ENCODE results near the gene PCYOX1L. TPM values are rescaled to one million over a fixed set of nuclear protein-coding genes. Genes with fewer than 3 reads are reported as not detected.
A peak's percentile ranks its signal among the peaks of the same experiment; 100 is the strongest.

Gene PCYOX1L
- total and polyA plus RNA-seq, 9 of the 15 experiments (the other 6 are each of a cell fraction or from before 2014, with no cell fraction given) = 2.3 to 17.9 (median 6.0) TPM

GRCh38 chr5:149345892-149346222 is 12.0 kb upstream of the PCYOX1L start:
- CTCF ChIA-PET (ENCODE audit: low intra/inter-chr PET ratio) = no interaction called here
- peak overlapping the region; percentile 92 for H3K27ac ChIP-seq (ENCODE audit: extremely low read depth, low read depth, low read length)
- H3K9ac ChIP-seq (ENCODE audit: insufficient read depth in 1 of 2, low read depth in 2 of 2, low read length in 2 of 2) = peak overlapping the region; percentile 97
- POLR2A ChIA-PET = interaction anchor here (0.7 to 4.7 kb wide), 9 partner anchors 10 to 206 kb away, joined by 3 to 87 read pairs (median 4); partner anchors contain the start of genes CSNK1A1 and PCYOX1L
- H3K4me2 ChIP-seq (ENCODE audit: insufficient read depth, low read length) = peak overlapping the region; percentile 99
- in situ Hi-C loops (cut with MboI) (no loop called here), intact Hi-C loops (cut with micrococcal nuclease) (loop anchor here (1.0 kb wide), 1 partner anchor 25 kb away; no protein-coding TSS in a partner anchor)
- no peaks in the 10 kb centered on the region for H3K27me3 ChIP-seq (ENCODE audit: control insufficient read depth in 2 of 2, insufficient read depth in 2 of 2, low read length in 2 of 2)
- no peaks in the 10 kb centered on the region for H4K20me1 ChIP-seq (replicated peaks; ENCODE audit: control insufficient read depth, insufficient read depth, low read length)
- peaks cover 51% of the 10 kb centered on the region for H3K79me2 ChIP-seq (ENCODE audit: control insufficient read depth, insufficient read depth, low read length)
- H3K36me3 ChIP-seq (ENCODE audit: control insufficient read depth, insufficient read depth, low read length) = peaks cover 40% of the 10 kb centered on the region
- peak overlapping the region; percentile 82 for H3K4me3 ChIP-seq
- DNase-seq (ENCODE audit: extremely low read depth in 1 of 4, low spot score in 3 of 4) = peak in 2 of 4 experiments; percentile 32 to 43
- 2% methylated on average over 11 of the region's 11 CpGs for WGBS (ENCODE audit: insufficient coverage, low coverage, missing lambda C conversion rate)
- H3K9me3 ChIP-seq (replicated peaks; ENCODE audit: control insufficient read depth, insufficient read depth, low read depth, low read length) = no peaks in the 10 kb centered on the region
- no peaks in the 10 kb centered on the region for H3K9me1 ChIP-seq (ENCODE audit: control insufficient read depth, insufficient read depth, low read length)
- peaks cover 7 to 21% of the 10 kb centered on the region in 2 experiments; a peak in 3 of 5 replicates for H3K4me1 ChIP-seq (replicated peaks in 1 of 2; ENCODE audit: control insufficient read depth in 2 of 2, insufficient read depth in 2 of 2, low read length in 2 of 2)
- peak overlapping the region; percentile 71 for H2AFZ ChIP-seq (ENCODE audit: low read depth, low read length)
- FAIRE-seq = no peak
- no TSS peak for BruUV-seq (replicated peaks)
- peak; percentile 38 for ATAC-seq
- TF ChIP-seq ZNF57 (CRISPR knock-in tag; IDR thresholded peaks at IDR 0.05) = no peak
- TF ChIP-seq ATF3 (IDR thresholded peaks at IDR 0.05) = peak; percentile 73
- TF ChIP-seq ATF3 (CRISPR knock-in tag; conservative IDR thresholded peaks at IDR 0.05) = no peak
- no peak for TF ChIP-seq ZNF212 (CRISPR knock-in tag; IDR thresholded peaks at IDR 0.05)
- TF ChIP-seq, protein P1, sequence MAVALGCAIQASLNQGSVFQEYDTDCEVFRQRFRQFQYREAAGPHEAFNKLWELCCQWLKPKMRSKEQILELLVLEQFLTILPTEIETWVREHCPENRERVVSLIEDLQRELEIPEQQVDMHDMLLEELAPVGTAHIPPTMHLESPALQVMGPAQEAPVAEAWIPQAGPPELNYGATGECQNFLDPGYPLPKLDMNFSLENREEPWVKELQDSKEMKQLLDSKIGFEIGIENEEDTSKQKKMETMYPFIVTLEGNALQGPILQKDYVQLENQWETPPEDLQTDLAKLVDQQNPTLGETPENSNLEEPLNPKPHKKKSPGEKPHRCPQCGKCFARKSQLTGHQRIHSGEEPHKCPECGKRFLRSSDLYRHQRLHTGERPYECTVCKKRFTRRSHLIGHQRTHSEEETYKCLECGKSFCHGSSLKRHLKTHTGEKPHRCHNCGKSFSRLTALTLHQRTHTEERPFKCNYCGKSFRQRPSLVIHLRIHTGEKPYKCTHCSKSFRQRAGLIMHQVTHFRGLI (CRISPR knock-in tag; IDR thresholded peaks at IDR 0.05) = 0 out of 2 replicates have a peak, but pooled peaks have one; percentile 11
- peak in 1 of 3 experiments; percentile 36 for TF ChIP-seq YY1 (IDR thresholded peaks at IDR 0.05; ENCODE audit: borderline replicate concordance in 1 of 3, control insufficient read depth in 1 of 3, extremely low read depth in 1 of 3, insufficient read depth in 3 of 3, insufficient read length in 1 of 3, insufficient replicate concordance in 2 of 3, low read depth in 1 of 3, low read length in 2 of 3)
- TF ChIP-seq KAT2B (IDR thresholded peaks at IDR 0.05; ENCODE audit: low read depth, low read length) = no peak
- no peak for TF ChIP-seq MTA1 (IDR thresholded peaks at IDR 0.05; ENCODE audit: borderline replicate concordance)
- peak in 1 of 2 experiments; percentile 11; a peak in 1 of 3 replicates for TF ChIP-seq CBX3 (IDR thresholded peaks at IDR 0.05; ENCODE audit: borderline replicate concordance in 1 of 2, low read length in 2 of 2)
- peak; percentile 86 for TF ChIP-seq ATF4 (CRISPR knock-in tag; IDR thresholded peaks at IDR 0.05)
- TF ChIP-seq, protein P2, sequence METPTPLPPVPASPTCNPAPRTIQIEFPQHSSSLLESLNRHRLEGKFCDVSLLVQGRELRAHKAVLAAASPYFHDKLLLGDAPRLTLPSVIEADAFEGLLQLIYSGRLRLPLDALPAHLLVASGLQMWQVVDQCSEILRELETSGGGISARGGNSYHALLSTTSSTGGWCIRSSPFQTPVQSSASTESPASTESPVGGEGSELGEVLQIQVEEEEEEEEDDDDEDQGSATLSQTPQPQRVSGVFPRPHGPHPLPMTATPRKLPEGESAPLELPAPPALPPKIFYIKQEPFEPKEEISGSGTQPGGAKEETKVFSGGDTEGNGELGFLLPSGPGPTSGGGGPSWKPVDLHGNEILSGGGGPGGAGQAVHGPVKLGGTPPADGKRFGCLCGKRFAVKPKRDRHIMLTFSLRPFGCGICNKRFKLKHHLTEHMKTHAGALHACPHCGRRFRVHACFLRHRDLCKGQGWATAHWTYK (CRISPR knock-in tag; IDR thresholded peaks at IDR 0.05) = 0 out of 2 replicates have a peak, but pooled peaks have one; percentile 7
- TF ChIP-seq, protein P3, sequence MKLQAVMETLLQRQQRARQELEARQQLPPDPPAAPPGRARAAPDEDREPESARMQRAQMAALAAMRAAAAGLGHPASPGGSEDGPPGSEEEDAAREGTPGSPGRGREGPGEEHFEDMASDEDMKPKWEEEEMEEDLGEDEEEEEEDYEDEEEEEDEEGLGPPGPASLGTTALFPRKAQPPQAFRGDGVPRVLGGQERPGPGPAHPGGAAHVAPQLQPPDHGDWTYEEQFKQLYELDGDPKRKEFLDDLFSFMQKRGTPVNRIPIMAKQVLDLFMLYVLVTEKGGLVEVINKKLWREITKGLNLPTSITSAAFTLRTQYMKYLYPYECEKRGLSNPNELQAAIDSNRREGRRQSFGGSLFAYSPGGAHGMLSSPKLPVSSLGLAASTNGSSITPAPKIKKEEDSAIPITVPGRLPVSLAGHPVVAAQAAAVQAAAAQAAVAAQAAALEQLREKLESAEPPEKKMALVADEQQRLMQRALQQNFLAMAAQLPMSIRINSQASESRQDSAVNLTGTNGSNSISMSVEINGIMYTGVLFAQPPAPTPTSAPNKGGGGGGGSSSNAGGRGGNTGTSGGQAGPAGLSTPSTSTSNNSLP (IDR thresholded peaks at IDR 0.05; ENCODE audit: borderline replicate concordance, low read depth, low read length) = no peak

Data from K562 (cell line).